SK-N-MC (cell line): ENCODE measurements around the gene SLAMF1.
"Not testable (repeated sequence)": the region's sequence is repeated elsewhere in the genome, so short reads cannot be mapped to it uniquely, and the experiment has no call there.

Experiments used
- DNase-seq: peaks from one replicate; pipeline ENCODE4 v3.0.0-alpha.2; 2011; ENCODE audit warnings: low read depth, low spot score
- H3K27ac ChIP-seq: fragments of 200-600 bp; sonication (generic); 2 replicates; pipeline ENCODE4 v1.5.1; 2016; ENCODE audit warnings: mixed run types
- H3K36me3 ChIP-seq: fragments of 200-600 bp; sonication (generic); 2 replicates; pipeline ENCODE4 v1.6.1; 2017; ENCODE audit warnings: antibody characterized with exemption, low read length, mixed read lengths; ENCODE audit not compliant: insufficient read depth
- H3K4me3 ChIP-seq: fragments of 200-600 bp; sonication (generic); 2 replicates; pipeline ENCODE4 v1.5.1; 2016
- H3K9ac ChIP-seq: fragments of 200-600 bp; sonication (generic); 2 replicates; pipeline ENCODE4 v1.8.0; 2017; ENCODE audit warnings: mixed run types, mixed read lengths; ENCODE audit not compliant: insufficient read length
- H3K9me3 ChIP-seq: fragments of 200-600 bp; sonication (generic); 2 replicates; pipeline ENCODE4 v1.6.1; 2017; ENCODE audit warnings: low read depth, mild to moderate bottlenecking, antibody characterized with exemption, low read length, moderate library complexity, mixed read lengths
- EZH2 ChIP-seq: fragments of 200-600 bp; sonication (generic); IDR thresholded peaks from one replicate; pipeline ENCODE4 v1.6.1; 2017; ENCODE audit warnings: antibody characterized with exemption
- FOXP2 ChIP-seq: optimal IDR thresholded peaks from 2 replicates; pipeline ENCODE3; 2011; ENCODE audit warnings: mild to moderate bottlenecking, moderate library complexity; ENCODE audit not compliant: insufficient read depth; ENCODE audit errors: extremely low read length, control extremely low read depth
- POLR2AphosphoS5 ChIP-seq: IDR thresholded peaks from 2 replicates; pipeline ENCODE4 v1.6.1; 2012; ENCODE audit warnings: mild to moderate bottlenecking, low read depth, low read length, borderline replicate concordance

The SLAMF1 gene

DNA sequence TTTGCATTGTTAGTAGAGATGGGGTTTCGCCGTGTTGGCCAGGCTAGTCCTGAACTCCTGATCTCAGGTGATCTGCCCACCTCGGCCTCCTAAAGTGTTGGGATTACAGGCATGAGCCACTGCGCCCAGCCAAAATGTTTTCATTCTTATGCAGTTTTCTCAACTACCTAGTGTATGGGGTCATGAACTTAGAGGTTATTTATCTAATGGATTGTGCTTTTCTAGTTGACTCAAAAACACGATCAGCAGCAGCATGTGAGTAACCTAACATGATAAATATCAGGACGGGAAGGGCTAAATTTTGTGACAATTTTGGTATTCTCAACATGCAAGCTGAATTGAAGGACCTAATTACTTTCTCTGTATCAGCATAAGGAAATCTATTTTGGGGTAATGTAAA is 58.4 kb downstream of the SLAMF1 start:
- Histone ChIP-seq H3K36me3 (no peaks in the 10 kb centered on the region), H3K27ac (no peak overlapping the region), H3K9ac (no peak overlapping the region), H3K9me3 (no peaks in the 10 kb centered on the region), H3K4me3 (no peak overlapping the region)
- DNase-seq = no peak
- TF ChIP-seq EZH2 (no peak), POLR2AphosphoS5 (no peak), FOXP2 (no peak)

DNA sequence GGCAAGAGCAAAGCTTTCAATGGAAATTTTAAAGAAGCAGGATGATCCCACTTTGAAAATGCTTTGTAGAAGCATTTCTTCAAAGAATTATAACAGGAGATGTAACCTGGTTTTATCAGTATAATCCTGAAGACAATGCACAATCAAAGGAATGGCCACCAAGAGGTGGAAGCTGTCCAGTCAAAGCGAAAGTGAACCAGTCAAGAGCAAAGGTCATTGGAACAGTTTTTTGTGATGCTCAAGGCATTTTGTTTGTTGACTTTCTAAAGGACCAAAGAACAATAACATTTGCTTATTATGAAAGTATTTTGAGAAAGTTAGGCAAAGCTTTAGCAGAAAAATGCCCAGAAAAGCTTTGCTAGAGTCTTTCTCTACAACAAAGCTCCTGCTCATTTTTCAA is 62.1 kb downstream of the SLAMF1 start:
- TF ChIP-seq FOXP2 (no peak), EZH2 (no peak), POLR2AphosphoS5 (no peak)
- no peak overlapping the region for H3K9ac ChIP-seq
- no peaks in the 10 kb centered on the region for H3K9me3 ChIP-seq
- H3K27ac ChIP-seq = peak overlapping the region; percentile 71; the same call in 1 of the 2 replicates
- H3K4me3 ChIP-seq = no peak overlapping the region
- DNase-seq = no peak
- H3K36me3 ChIP-seq = no peaks in the 10 kb centered on the region

DNA sequence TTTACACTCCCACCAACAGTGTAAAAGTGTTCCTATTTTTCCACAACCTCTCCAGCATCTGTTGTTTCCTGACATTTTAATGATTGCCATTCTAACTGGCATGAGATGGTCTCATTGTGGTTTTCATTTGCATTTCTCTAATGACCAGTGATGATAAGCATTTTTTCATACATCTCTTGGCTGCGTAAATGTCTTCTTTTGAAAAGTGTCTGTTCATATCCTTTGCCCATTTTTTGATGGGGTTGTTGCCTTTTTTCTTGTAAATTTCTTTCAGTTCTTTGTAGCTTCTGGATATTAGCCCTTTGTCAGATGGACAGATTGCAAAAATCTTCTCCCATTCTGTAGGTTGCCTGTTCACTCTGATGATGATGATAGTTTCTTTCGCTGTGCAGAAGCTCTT is 63.9 kb downstream of the SLAMF1 start:
- H3K27ac ChIP-seq, H3K9ac ChIP-seq, H3K9me3 ChIP-seq, H3K4me3 ChIP-seq, H3K36me3 ChIP-seq, DNase-seq: not testable (repeated sequence)

DNA sequence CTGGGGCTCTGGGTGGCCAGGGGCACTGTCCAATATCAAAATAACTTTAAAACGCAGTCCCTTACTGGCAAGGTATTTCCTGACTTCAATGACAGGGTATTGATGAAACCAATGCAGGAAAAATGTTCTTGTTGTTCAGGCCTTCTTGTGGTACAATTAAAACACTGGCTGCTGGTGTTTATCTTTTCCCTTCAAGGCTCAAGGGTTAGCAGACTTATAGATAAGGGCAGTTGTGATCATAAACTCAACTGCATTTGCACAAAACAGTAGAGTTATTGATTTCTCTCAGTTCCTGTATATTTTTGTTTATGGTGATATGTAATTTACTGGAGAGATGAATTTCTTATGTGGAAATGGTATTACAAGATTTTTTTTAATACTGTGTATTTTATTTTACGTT is 64.9 kb downstream of the SLAMF1 start:
- DNase-seq = no peak
- Histone ChIP-seq H3K4me3 (no peak overlapping the region), H3K9me3 (no peaks in the 10 kb centered on the region), H3K36me3 (no peaks in the 10 kb centered on the region), H3K9ac (no peak overlapping the region), H3K27ac (no peak overlapping the region)
- TF ChIP-seq POLR2AphosphoS5 (no peak), EZH2 (no peak), FOXP2 (no peak)

DNA sequence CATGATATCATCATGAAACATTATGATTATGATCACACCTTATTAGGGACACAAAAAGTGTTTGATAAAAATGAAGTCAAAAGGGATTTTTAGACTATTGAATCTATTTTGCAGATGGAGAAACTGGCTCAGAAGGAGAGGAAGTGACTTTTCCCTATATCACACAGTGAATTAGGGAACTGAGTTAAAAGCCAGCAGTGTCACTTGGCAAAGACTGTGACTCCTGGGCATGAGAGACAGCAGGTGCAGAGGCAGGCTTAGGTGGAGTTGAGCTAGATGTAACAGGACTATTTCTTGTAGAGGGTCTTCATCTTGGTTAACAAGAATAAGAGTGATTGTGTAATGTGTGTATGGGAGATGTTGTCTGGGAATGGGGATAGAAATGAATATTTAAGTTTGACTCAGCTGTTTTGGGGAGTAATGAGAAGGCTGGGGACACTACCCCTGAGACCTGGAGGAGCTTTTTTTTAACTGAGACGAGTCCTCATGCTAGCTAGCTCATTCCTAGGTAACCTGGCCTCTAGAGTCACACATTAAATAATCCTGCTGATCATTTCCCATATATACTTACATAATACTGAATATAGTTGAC is 66.5 kb downstream of the SLAMF1 start:
- no peaks in the 10 kb centered on the region for H3K9me3 ChIP-seq
- no peak for DNase-seq
- no peak overlapping the region for H3K9ac ChIP-seq
- H3K36me3 ChIP-seq = no peaks in the 10 kb centered on the region
- no peak overlapping the region for H3K27ac ChIP-seq
- TF ChIP-seq POLR2AphosphoS5 (no peak), EZH2 (no peak), FOXP2 (no peak)
- H3K4me3 ChIP-seq = no peak overlapping the region

DNA sequence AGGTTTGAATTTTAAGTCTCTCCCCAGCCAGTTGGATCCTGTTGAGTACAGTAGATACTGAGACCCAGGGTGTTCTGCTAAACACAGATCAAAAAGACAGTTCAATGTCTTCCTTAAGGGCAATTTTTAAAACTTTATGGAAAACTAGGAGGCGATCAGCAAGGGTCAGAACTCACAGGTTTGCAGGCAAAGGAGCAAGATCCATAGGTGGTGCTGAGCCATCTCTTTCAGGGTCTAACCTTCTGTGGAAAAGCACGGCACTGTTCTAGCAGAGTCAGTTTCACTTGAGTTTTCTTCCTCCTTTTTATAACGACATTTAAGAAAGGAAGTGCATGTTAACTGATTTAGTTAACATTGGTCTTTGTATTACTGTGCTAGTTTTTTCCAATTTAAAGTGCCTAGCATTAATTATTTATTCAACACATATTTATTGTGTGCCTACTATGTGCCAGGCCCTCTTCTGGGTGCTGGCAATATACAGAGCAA is 67.6 kb downstream of the SLAMF1 start, which contains the start of gene CD84:
Gene CD84 (minus strand): TSS at position 281 of the 486 bp plus-strand sequence. CDS start 59 bp downstream, at position 222.
- no peaks in the 10 kb centered on the region for H3K36me3 ChIP-seq
- no peak within 1 kb of the TSS for H3K4me3 ChIP-seq
- H3K9ac ChIP-seq = no peak within 1 kb of the TSS
- H3K9me3 ChIP-seq = no peaks in the 10 kb centered on the region
- no peak for DNase-seq
- no peak for TF ChIP-seq EZH2
- no peak for TF ChIP-seq FOXP2
- no peak for TF ChIP-seq POLR2AphosphoS5
- H3K27ac ChIP-seq = no peak within 1 kb of the TSS

DNA sequence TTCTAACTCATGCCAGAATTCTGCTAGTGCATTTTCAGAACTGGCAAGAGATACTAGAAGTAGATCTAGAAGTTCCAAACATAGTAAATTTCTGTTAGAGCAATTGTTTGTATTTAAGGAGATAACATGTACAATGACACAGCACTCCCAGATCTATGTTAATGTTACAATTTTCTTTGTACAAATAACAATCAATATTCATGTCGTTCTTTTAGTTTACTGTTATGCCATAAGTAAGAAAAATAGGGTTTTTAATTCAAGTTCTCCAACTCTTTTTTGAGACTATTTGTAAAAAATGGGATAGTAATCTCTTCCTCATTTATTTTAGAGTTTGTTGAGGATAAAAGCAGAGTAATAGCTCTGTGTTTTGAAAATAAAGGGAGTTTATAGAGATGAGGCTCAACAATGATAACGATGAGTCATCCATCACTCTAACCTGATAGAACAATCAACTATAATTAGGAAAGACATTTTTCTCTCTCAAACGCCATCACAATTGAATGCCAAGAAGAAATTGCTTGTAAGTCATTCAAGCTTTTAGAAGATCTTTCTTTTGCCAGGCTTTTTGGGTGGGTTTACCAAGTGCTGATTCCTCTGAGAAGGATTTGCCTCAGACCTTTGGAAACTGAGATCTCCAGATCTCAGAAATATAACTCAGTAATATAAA is 68.2 kb downstream of the SLAMF1 start:
- no peak for DNase-seq
- TF ChIP-seq POLR2AphosphoS5 (no peak), EZH2 (no peak), FOXP2 (no peak)
- H3K9me3 ChIP-seq = no peaks in the 10 kb centered on the region
- H3K4me3 ChIP-seq = no peak overlapping the region
- H3K9ac ChIP-seq = no peak overlapping the region
- H3K36me3 ChIP-seq = no peaks in the 10 kb centered on the region
- no peak overlapping the region for H3K27ac ChIP-seq

DNA sequence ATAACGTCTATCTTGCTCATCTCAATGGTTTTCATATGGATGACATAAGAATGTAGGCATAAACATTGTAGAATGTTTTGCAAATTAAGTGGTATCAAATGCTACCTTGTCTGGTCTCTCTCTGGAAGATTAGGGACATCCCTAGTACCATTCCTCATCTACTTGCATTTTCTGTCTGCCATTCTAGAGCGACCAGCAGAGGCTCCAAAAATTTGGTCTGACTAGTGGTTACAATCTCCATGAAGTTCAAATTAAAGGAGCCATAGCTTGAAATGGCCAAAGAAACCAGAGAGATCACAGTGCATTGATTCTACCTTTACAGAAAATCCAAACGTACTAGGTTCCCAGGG is 68.7 kb downstream of the SLAMF1 start:
- Histone ChIP-seq H3K9ac (no peak overlapping the region), H3K4me3 (no peak overlapping the region), H3K9me3 (no peaks in the 10 kb centered on the region), H3K27ac (no peak overlapping the region), H3K36me3 (no peaks in the 10 kb centered on the region)
- no peak for DNase-seq
- TF ChIP-seq EZH2 = no peak
- TF ChIP-seq FOXP2 = no peak
- no peak for TF ChIP-seq POLR2AphosphoS5

DNA sequence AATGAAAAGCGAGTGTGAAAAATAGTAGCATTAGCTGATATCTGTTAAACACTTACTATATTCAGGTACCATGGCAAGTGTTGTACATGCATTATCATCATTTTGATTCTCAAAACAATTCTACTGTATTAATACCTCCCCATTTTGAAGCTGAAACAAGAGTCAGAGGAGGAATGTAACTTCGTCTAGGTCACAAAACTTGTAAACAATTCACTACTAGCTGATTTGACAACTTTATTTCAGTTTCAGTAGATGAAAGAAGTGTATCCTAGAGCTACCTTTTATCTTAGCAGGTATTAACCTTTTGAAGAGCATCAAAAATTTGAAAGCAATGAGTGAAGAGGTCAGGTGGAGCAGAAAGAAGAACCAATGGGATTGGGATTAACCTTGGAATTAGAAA is 69.2 kb downstream of the SLAMF1 start:
- no peak for DNase-seq
- no peak overlapping the region for H3K4me3 ChIP-seq
- TF ChIP-seq POLR2AphosphoS5 (no peak), FOXP2 (no peak), EZH2 (no peak)

More for the DNA sequence above, 69.2 kb downstream of the SLAMF1 start:
- no peak overlapping the region for H3K9ac ChIP-seq
- H3K9me3 ChIP-seq = no peaks in the 10 kb centered on the region
- H3K27ac ChIP-seq = no peak overlapping the region
- H3K36me3 ChIP-seq = no peaks in the 10 kb centered on the region
